GM12878 (cell line): ENCODE results near the gene CNPY2. TPM values are rescaled to one million over a fixed set of nuclear protein-coding genes. Genes with fewer than 3 reads are reported as not detected.
"Not testable (repeated sequence)": the region's sequence is repeated elsewhere in the genome, so short reads cannot be mapped to it uniquely, and the experiment has no call there.

Source experiments
- ATAC-seq: fragments of 200-7000 bp; cut with Tn5 transposase; 3 replicates; pipeline ENCODE4 v1.9.1; 2020; ENCODE audit warnings: mild to moderate bottlenecking, moderate library complexity
- BruUV-seq: library from RNA; stranded (reverse); fragments of 400-500 nt; replicated peaks from 2 replicates; lab custom pipeline; 2021; lab: Mats Ljungman, UMichigan
- CTCF ChIA-PET: fragments of 300-600 bp; sonication (Branson Sonifier 250); formaldehyde crosslinking; extraction: SDS; loops from one replicate; lab custom pipeline; 2021; ENCODE audit warnings: inconsistent platforms; lab: Yijun Ruan, JAX
- POLR2A ChIA-PET: fragments of 350-600 bp; formaldehyde crosslinking; extraction: SDS; loops from one replicate; lab custom pipeline; 2021; ENCODE audit warnings: inconsistent platforms; lab: Charles Lee
- RAD21 ChIA-PET: fragments of 300-600 bp; sonication (Branson Sonifier 250); formaldehyde crosslinking; loops from one replicate; lab custom pipeline; 2023; ENCODE audit warnings: antibody characterized with exemption; ENCODE audit not compliant: unreplicated experiment; lab: Charles Lee
- SMC1A ChIA-PET: fragments of 300-600 bp; sonication (Branson Sonifier 250); formaldehyde crosslinking; loops from one replicate; lab custom pipeline; 2023; ENCODE audit not compliant: unreplicated experiment, uncharacterized antibody; lab: Charles Lee
- DNase-seq: peaks from one replicate; pipeline ENCODE4 v3.0.0-alpha.2; 2011; ENCODE audit warnings: low read depth, low spot score
- FAIRE-seq: peaks from 3 replicates; lab custom pipeline; 2011; peaks lifted over from hg19 to GRCh38; lab: Jason Lieb, UNC
- H2AFZ ChIP-seq: 2 replicates; pipeline ENCODE4 v1.6.0; 2011; ENCODE audit warnings: low read depth, low read length, control low read depth; ENCODE audit not compliant: control insufficient read depth
- H3K27ac ChIP-seq: 2 replicates; pipeline ENCODE4 v1.5.1; 2011; ENCODE audit warnings: control low read depth; ENCODE audit not compliant: control insufficient read depth, insufficient read depth
- H3K27me3 ChIP-seq, 2 experiments: replicated peaks in 1 of 2; 2 replicates each; pipeline versions ENCODE4 v1.6.0 to v1.6.1; 2011; ENCODE audit warnings: low read length in 1 of 2; ENCODE audit not compliant: control insufficient read depth in 2 of 2, insufficient read depth in 2 of 2
- H3K36me3 ChIP-seq, 2 experiments: 2 replicates each; pipeline ENCODE4 v1.5.1; 2011; ENCODE audit warnings: low read length in 1 of 2; ENCODE audit not compliant: control insufficient read depth in 2 of 2, insufficient read depth in 2 of 2
- H3K4me1 ChIP-seq: 2 replicates; pipeline ENCODE4 v1.6.1; 2011; ENCODE audit warnings: mild to moderate bottlenecking, low read length, moderate library complexity, mixed read lengths; ENCODE audit not compliant: control insufficient read depth, insufficient read depth
- H3K4me2 ChIP-seq: 2 replicates; pipeline ENCODE4 v1.6.0; 2011; ENCODE audit warnings: control low read depth; ENCODE audit not compliant: control insufficient read depth, insufficient read depth
- H3K4me3 ChIP-seq: fragments of 200-600 bp; sonication (generic); 2 replicates; pipeline ENCODE4 v1.5.1; 2016
- H3K79me2 ChIP-seq: 2 replicates; pipeline ENCODE4 v1.6.0; 2011; ENCODE audit warnings: low read length; ENCODE audit not compliant: control insufficient read depth, insufficient read depth
- H3K9ac ChIP-seq: 2 replicates; pipeline ENCODE4 v1.8.0; 2011; ENCODE audit warnings: low read length, control low read depth, mixed read lengths; ENCODE audit not compliant: control insufficient read depth, insufficient read depth
- H3K9me3 ChIP-seq: replicated peaks from 3 replicates; pipeline ENCODE4 v1.5.1; 2011; ENCODE audit warnings: mild to moderate bottlenecking, low read length; ENCODE audit not compliant: control insufficient read depth, insufficient read depth
- H4K20me1 ChIP-seq: 2 replicates; pipeline ENCODE4 v1.6.0; 2011; ENCODE audit not compliant: control insufficient read depth, insufficient read depth
- CHD1 ChIP-seq: IDR thresholded peaks from 2 replicates; pipeline ENCODE4 v1.6.1; 2012; ENCODE audit warnings: low read depth, low read length, improper control_type of control experiment
- ETV6 ChIP-seq, 2 experiments: fragments of 450-650 bp in 1 of 2; IDR thresholded peaks in 1 of 2; conservative IDR thresholded peaks in 1 of 2; 2 replicates each; pipeline ENCODE4 v1.6.1; 2014; ENCODE audit warnings: antibody characterized with exemption in 1 of 2, borderline replicate concordance in 1 of 2, low read depth in 1 of 2, mild to moderate bottlenecking in 1 of 2, moderate library complexity in 1 of 2
- IKZF1 ChIP-seq: fragments of 450-650 bp; conservative IDR thresholded peaks from 2 replicates; pipeline ENCODE4 v1.6.1; 2017; ENCODE audit warnings: antibody characterized with exemption, mild to moderate bottlenecking
- MYB ChIP-seq: fragments of 150-350 bp; IDR thresholded peaks from 2 replicates; pipeline ENCODE4 v1.6.1; 2014; ENCODE audit warnings: mild to moderate bottlenecking, low read depth, low read length, borderline replicate concordance
- NFYB ChIP-seq: IDR thresholded peaks from 2 replicates; pipeline ENCODE4 v1.6.1; 2011; ENCODE audit warnings: low read depth, mild to moderate bottlenecking, low read length, improper control_type of control experiment, moderate library complexity; ENCODE audit not compliant: insufficient read depth
- POU2F2 ChIP-seq: IDR thresholded peaks from 3 replicates; pipeline ENCODE4 v1.6.1; 2011; ENCODE audit warnings: low read depth, mild to moderate bottlenecking, low read length, borderline replicate concordance
- SREBF1 ChIP-seq: IDR thresholded peaks from 2 replicates; pipeline ENCODE4 v1.6.1; 2012; ENCODE audit warnings: mild to moderate bottlenecking, low read length
- WGBS: methylation state at CpG from one replicate; pipeline ENCODE4 v1.1.6; 2016; ENCODE audit warnings: low lambda C conversion rate; ENCODE audit not compliant: insufficient replicate concordance, insufficient coverage; ENCODE audit errors: missing lambda C conversion rate; 5-methylcytosine and 5-hydroxymethylcytosine counted together
- in situ Hi-C: fragments of 300-500 bp; cut with MboI; formaldehyde crosslinking; loops from 9 replicates; pipeline ENCODE4 v1.14.3; 2018; ENCODE audit warnings: mixed read lengths
- intact Hi-C: fragments of 100-400 bp; cut with micrococcal nuclease; formaldehyde crosslinking; loops from one replicate; pipeline ENCODE4 v1.14.2; 2022; ENCODE audit not compliant: unreplicated experiment
- polyA plus RNA-seq, 11 experiments: library from polyadenylated mRNA; depleted of rRNA in 4 of 11; unstranded in 6 of 11; stranded (reverse) in 5 of 11; fragments of >200 nt; fragmentation: Nextera tagmentation in 4 of 11; fragmentation: Illumina TruSeq in 1 of 11; extraction: Ambion mirVana in 4 of 11; extraction: Trizol in 1 of 11; gene quantifications; 1 replicate in 1 of 11; 2 replicates in 10 of 11; pipeline versions ENCODE4 v1.2.1 to v1.2.3, GENCODE V29; 2011 to 2016; ENCODE audit warnings: inconsistent platforms in 2 of 11, missing spikeins in 2 of 11, low read depth in 1 of 11
- total RNA-seq, 4 experiments: library from RNA; depleted of rRNA in 3 of 4; stranded (reverse); fragments of >200 nt in 3 of 4; fragmentation: Illumina TruSeq in 1 of 4; extraction: Trizol in 1 of 4; gene quantifications; 2 replicates each; pipeline versions ENCODE4 v1.2.1 to v1.2.3, GENCODE V29; 2013 to 2021

The CNPY2 gene
- total and polyA plus RNA-seq, 10 of the 15 experiments (the other 5 are each of a cell fraction or from before 2014, with no cell fraction given) = 25.0 to 276 (median 87.8) TPM

DNA sequence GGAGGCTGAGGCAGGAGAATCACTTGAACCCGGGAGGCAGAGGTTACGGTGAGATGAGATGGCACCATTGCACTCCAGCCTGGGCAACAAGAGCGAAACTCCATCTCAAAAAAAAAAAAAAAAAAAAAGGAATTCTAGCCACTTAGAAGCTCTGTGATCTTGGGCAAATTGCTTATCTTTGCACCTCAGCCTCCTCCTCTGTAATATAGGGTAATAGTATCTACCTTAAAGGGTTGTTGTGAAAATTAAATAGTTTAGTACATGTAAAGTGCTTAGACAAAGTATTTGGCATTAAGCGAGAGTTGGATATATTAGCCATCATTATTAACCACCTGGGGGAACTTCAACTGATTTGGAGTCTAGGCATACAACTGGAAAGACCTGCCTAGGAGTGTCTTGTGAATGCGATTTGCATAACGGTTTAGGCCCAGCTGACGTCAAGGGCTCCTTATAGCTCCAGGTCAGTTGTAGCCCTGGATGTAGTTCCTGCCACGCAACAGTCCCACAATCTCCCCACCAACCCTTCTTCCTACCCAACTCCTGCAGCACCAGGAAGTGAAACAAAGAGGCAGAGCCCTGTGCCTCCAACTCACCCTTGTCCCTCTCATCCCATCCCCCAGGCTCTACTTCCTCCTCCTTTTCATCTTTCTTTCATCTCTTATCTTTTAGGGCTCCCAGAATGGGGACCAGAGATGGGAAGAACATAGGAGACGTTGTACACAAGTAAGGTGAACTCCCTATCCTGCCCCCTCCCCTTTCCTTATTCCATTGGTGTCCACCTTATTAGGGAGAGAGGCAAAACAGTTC is 20.8 kb upstream of the CNPY2 start (continued):
- TF ChIP-seq CHD1 (no peak), MYB (peak; percentile 67), POU2F2 (peak; percentile 93; the same call in 2 of the 3 replicates), NFYB (no peak), ETV6 (conservative IDR thresholded peaks at IDR 0.05 in 1 of 2, IDR thresholded peaks at IDR 0.05 in 1 of 2; ENCODE audit: borderline replicate concordance in 1 of 2, low read depth in 1 of 2) (0 out of 4 replicates have a peak, but pooled peaks of 1 of the 2 experiments have one; percentile 20), SREBF1 (no peak), IKZF1 (peak; percentile 76)

GRCh38 chr12:56335527-56335926 is 19.7 kb upstream of the CNPY2 start:
- ATAC-seq, H3K9ac ChIP-seq, DNase-seq, H3K36me3 ChIP-seq, H3K9me3 ChIP-seq, H3K4me2 ChIP-seq, FAIRE-seq, H3K27ac ChIP-seq, H3K27me3 ChIP-seq, intact Hi-C loops, in situ Hi-C loops, BruUV-seq, H3K4me3 ChIP-seq, H4K20me1 ChIP-seq, H2AFZ ChIP-seq: not testable (repeated sequence)
- 98% methylated on average over 7 of the region's 8 CpGs for WGBS
- H3K79me2 ChIP-seq = peaks cover 14% of the 10 kb centered on the region
- RAD21 ChIA-PET = interaction anchor here (4.6 kb wide), 1 partner anchor 24 kb away, joined by 47 read pairs; the partner anchor contains the start of gene STAT2
- CTCF ChIA-PET = interaction anchor here (0.7 to 1.4 kb wide), 4 partner anchors 9 to 128 kb away, joined by 3 to 7 read pairs (median 3); partner anchors contain the start of gene STAT2
- peaks cover 30% of the 10 kb centered on the region for H3K4me1 ChIP-seq
- POLR2A ChIA-PET = interaction anchor here (0.6 to 11.4 kb wide), 10 partner anchors 9 to 486 kb away, joined by 3 to 140 read pairs (median 4); partner anchors contain the start of genes APOF, PA2G4, RNF41 and STAT2
- SMC1A ChIA-PET = interaction anchor here (1.5 to 2.7 kb wide), 3 partner anchors 24 to 129 kb away, joined by 4 to 22 read pairs (median 10); partner anchors contain the start of genes STAT2 and TIMELESS
